Stimulated activated CD4-positive, alpha-beta T cell treated with anti-CD3 and anti-CD28 coated beads, Interleukin-12 subunit alpha, Interleukin-12 subunit beta, amount 100 ng/mL, for 48 hours (primary cell): ENCODE data around the gene NLRP5.
A peak's percentile ranks its signal among the peaks of the same experiment; 100 is the strongest.
"Not testable (repeated sequence)": the region's sequence is repeated elsewhere in the genome, so short reads cannot be mapped to it uniquely, and the experiment has no call there.

Experiments used
- DNase-seq, 3 donors: peaks; one replicate each; pipeline ENCODE4 v3.0.0-alpha.2; 2020; ENCODE audit warnings: low read depth in 2 of 3, low spot score in 1 of 3

NLRP5 gene

DNA sequence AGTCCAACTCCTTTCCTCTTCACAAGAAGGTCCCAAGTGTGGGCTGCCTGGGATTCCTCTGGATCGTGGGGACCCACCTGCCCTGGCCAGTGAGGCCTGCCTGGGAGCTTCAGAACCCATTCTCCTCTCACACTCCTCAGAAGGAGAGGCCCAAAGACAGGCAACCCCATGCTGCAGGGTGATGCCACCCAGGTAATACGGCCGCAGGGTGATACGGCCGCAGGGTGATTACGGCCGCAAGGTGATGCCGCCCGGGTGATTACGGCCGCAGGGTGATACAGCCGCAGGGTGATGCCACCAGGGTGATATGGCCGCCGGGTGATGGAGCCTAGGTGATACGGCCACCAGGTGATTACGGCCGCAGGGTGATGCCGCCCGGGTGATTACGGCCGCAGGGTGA lies 111.7 kb downstream of the NLRP5 start:
- not testable (repeated sequence) for DNase-seq

DNA sequence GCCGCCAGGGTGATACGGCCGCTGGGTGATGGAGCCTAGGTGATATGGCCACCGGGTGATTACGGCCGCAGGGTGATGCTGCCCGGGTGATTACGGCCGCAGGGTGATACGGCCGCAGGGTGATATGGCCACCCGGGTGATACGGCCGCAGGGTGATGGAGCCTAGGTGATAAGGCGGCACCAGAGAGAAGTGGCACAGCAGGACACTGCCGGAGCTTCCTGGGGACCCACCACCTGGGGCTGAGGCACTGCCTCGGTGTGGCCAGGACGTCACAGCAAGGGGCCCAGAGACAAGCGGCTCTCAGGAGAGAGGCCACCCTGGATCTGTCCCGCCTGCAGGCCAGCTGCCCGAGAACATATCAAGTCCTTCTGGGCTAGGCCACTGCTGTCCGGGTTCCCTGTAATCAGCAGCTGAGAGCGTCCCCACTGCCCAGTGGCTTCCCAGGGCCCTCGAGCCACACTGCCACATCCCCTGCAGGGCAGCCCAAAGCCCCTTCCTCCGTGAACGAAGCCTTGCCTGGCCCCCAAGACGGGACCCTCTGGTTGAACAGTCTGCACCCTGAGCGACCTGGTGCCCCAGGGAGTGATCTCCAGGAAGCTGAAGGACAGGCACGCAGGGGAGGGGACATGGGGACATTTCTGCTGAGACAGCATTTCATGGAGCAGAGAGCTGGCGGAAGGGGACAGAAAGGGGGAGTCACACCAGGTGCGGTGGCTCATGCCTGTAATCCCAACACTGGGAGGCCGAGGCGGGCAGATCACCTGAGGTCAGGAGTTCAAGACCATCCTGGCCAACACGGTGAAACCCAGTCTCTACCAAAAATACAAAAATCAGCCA lies 112.4 kb downstream of the NLRP5 start:
- DNase-seq: no peak

DNA sequence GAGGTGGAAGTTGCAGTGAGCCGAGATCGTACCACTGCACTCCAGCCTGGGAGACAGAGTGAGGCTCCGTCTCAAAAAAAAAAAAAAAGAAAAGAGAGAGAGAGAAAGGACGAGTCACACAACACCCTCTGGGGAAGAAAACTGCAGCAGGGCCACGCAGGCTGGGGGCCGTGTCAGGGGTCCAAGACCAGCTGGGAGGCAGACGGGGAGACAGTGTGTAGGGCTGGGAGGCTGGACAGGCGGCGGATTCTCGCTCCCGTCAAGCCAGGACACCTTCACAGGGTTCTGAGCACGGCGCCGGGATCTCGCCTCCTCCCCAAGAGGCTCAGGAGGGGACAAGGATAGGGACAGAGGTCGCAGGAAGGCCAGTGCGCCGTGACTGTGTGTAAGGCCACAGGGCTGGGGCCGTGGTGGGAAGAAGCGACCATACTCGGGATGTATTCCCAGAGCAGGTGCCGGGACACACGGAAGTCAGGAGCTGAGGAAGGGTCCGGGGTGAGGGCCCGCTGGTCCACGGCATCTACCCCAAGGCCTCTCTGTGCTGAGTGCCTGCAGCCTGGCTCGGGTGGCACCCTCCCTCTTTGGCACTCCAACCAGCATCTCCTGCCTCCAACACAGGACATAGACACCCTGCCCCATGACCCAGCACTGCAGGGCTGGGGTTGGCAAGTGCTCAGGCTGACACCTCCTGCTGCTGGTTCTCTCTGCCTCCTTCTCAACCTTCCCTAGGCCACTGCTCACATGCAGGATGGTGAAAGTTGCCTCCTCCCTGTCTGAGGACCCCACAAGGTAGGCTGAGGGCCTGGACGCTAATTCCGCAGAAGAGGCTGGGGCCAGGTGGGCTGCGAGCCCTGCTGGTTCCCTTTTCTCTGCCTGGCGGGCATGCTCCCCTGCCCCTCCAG lies 113.3 kb downstream of the NLRP5 start:
- DNase-seq: no peak

DNA sequence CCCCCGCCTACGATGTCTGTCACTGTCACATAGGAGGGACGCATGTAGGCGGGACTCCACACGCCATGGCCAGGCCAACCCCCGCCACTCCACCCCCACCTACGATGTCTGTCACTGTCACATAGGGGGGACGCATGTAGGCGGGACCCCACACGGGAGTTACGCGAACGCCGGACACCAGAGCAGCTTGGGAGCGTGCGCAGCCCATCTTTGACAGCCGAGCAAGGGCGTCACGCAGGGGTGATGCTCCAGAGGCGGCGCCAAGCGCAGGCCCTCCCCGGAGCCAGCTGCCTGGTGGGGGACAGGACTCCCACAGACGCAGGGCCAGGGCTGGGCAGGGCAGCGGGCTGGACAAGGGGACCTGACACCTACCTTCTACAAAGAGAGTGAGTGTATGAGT lies 114.5 kb downstream of the NLRP5 start:
- DNase-seq: no peak

DNA sequence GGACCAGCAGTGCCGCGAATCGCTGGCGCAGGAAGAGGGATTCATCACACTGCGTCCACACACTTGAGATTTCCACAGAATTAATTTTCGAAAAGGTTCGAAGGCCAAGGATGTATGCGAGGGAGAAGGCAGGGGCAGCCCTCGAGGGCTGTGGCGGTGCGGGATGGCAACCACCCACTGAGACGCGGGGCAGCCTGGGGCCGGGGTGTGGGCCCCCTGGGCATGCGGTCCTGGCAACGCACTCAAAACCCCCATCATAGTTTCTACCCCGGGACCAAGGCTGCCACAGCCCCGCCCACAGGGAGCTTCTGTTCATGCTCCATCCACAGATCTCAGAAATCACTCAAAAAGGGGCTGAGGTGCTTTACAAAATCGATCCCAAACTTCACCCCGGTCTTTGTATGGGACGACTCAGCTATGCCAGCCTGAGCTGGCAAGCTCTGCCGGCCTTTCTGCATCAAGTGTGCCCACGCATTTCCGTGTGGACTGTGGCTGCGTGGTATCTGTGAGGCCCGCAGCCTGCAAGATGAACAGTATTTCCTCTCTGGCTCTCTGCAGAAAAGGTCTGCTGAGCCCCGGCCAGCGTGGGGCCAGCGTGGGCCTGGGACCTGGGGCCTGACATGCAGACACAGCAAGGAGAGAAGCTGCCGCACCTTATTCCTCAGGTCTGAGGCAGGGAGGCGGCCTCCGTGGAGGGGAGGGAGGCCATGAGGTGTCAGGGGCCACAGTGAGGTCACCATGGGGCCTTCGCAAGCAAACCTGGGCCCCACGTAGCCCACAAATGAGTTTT lies 115.4 kb downstream of the NLRP5 start:
- no peak for DNase-seq

DNA sequence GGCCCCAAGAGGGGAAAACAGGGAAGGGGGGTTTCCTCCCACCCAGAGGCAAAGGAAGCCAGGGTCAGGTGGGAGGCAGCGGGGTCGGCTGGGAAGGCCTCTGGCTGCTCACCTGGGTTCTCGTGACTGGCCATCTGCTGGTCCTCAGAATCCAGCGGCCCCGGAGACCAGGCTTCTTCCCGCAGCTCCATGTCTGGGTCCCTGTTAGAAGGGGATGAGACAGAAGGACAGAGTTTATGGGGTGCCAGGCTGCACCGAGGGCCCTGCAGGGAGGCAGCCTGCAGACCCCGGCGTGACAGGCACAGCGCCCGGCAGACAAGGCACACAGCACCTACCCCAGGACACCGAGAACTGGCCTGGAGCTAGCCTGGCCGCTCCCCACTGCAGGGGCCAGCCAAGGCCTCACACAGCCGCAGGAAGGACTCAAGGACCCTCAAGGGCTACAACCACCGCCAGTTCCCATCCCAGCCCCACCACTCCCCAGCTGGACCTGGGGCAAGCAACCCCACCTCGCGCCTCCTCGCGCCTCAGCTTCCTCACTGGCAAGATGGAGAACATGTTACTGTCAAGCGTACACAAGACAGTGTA lies 116.5 kb downstream of the NLRP5 start:
- no peak for DNase-seq

DNA sequence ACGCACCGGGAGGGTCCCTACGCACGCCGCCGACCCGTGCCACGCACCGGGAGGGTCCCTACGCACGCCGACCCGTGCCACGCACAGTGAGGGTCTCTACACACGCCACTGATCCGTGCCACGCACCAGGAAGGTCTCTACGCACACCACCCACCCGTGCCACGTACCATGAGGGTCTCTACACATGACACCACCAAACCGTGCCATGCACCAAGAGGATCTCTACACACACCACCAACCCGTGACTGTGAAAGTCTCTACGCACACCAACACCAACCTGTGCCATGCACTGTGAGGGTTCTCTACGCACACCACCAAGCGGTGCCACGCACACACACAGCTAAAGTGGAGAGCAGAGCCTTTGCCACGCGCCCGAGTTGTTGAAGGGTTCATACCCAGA lies 117.8 kb downstream of the NLRP5 start:
- no peak for DNase-seq

DNA sequence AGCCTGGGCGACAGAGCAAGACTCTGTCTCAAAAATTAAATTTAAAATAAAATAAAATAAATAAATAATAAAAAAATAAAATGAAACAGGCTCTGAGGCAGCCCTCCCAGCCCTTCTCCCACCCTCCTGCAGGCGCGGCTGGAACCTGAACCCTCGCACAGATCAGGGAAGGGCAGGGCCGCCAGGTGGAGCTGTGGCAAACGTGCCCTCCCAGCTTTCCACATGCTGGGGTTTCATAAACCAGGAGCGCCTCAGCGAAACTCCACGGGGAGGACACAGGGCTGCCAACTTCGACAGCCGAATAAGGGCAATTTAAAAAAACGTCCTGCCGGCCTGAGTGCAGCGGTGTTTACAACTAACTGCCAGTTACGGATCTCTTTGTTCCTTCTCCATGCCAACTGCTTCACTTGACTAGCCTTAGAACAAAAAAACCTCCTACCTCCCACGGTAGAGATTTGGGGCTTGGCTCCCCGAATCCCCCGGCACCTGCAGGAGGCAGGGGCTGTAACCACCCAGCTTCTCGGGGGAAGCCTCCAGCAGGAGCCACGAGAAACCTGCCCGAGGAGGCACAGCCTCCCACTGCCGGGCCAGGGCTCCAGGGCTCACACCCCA lies 118.6 kb downstream of the NLRP5 start:
- DNase-seq: peak in 2 of 3 donors; percentile 28 to 29

DNA sequence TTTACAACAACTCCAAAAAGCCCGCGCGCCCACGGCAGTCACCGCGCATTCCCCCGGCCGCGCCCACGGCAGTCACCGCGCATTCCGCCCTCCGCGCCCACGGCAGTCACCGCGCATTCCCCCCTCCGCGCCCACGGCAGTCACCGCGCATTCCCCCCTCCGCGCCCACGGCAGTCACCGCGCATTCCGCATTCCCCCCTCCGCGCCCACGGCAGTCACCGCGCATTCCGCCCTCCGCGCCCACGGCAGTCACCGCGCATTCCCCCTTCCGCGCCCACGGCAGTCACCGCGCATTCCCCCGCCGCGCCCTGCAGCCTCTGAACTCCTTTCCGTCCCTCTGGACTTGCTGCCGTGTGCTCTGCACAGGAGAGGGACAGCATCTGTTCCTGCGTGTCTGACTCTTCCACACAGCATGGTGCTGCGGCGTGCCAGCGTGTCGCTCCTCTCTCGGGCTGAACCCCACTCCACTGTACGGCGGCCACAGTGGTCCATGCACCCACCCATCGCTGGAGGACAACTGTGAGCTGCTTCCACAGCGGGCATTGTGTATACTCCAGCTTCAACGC lies 119.3 kb downstream of the NLRP5 start:
- DNase-seq: not testable (repeated sequence)

DNA sequence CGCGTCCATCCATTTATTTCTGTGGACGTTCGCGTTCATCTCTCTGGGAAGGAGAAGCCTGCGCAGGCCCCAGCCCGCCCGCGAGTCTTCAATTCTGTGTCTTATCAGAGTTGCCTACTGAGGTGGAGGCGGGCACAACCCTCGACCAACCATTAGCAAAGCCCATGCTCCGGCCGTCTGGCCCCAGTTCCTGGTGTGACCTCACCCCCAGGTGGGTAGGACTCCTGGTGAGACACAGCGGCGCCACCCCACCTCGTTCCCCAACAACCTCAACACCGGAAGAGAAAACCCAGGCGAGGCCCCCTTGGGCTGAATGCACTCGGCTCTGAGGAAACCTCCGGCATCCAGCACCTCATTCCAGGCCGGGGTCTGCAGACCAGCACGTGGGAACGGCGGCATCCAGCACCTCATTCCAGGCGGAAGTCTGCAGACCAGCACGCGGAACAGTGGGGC lies 119.8 kb downstream of the NLRP5 start:
- DNase-seq: no peak

DNA sequence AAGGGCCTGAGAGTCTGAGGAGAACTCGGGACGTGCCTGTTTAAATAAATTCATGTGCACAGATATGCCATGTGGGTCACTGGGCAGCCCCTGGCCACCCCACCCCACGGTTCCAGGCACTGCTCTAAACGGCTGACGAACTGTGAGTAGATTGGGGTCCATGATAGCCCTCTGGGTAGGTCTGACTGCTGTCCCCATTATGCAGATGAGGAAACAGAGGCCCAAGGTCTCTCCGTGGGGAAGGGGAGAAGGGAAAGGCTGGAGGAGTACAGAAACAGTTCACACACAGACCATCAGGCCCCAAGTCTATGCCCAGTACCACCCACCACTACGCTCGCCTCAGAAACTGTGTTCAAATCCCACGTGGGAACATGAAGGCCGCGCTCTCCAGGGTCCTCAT lies 120.4 kb downstream of the NLRP5 start:
- no peak for DNase-seq

DNA sequence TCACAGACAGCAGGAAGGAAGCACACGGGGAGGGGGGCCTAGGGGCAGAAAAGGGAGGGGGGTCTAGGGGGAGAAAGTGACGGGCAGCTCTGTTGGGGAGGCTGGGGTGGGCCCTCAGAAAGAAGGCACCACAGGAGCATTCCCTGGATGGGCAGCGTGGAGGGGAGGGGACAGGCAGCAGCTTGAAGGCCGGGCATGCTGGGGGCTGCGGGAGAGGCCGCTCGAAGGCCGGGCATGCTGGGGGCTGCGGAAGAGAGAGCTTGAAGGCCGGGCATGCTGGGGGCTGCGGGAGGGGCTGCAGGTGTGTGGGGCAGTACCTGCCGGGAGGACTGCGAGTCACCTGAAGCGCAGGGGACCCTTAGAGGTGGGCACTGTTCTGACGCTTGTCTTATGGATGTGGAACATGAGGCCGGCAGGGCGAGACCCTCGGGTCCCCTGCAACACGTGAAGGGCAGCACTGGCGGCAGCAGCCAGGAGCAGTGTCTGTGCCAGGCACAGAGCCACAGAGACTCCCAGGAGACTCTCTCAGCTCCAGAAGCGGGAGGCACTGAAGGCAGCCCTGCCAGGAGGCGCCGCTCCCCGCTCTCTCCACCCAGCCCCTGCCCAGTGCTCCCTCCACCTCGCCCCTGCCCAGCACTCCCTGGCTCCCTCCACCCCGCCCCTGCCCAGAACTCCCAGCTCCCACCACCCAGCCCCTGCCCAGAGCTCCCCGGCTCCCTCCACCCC lies 121.2 kb downstream of the NLRP5 start:
- no peak for DNase-seq

DNA sequence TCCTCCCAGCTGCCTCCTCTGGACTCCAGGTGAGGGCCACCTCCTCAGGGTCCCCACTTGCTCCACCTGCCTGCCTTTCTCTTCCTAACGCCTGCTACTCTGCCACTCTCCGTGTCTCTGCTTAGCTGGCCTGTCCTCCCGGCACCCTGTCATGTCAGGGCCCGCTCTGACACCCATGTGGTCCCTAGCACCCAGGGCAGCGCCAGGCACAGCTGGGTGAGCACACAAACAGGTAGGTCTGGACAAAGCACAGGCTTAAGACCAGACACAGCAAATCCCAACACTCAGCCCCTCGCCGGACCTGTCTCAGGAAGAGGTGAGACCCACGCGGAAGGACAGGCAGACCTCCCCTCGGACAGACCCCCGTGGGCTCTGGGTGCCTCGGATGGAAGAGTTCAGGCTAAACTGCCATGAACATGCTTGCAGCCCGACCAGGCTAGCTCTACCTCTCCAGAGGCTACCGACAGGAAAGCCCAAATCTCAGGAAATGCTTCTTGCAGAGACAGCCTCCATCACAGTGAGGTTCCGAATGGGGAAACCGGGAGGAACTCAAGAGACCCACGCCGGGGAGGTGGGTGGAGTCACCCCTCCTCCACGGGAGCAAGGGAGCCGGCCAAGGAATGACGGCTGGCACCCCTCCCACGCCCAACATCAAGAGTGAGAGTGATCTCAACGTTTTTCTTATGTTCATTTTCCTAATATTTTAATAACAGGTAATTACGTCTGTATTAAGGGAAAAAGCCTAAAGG lies 122.0 kb downstream of the NLRP5 start:
- no peak for DNase-seq

DNA sequence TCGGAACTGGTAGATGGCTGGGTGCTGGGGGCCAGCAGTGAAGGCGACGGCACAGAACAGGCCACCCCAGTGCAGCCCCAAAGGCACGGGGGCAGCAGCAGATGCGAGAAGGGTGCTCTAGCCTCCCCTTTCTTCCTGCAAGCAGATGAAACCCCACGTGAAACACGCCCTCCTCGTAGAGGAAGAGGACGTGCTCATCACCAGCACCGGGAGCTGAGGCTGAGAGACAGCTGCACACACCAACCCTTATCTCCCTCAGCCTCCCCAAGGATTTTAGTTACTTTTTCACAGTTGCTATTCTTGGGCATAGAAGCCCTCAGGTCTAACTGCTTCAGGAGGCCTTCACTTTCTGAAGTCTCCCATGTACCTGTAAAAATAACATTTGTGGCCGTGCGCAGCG lies 122.7 kb downstream of the NLRP5 start:
- DNase-seq: no peak

DNA sequence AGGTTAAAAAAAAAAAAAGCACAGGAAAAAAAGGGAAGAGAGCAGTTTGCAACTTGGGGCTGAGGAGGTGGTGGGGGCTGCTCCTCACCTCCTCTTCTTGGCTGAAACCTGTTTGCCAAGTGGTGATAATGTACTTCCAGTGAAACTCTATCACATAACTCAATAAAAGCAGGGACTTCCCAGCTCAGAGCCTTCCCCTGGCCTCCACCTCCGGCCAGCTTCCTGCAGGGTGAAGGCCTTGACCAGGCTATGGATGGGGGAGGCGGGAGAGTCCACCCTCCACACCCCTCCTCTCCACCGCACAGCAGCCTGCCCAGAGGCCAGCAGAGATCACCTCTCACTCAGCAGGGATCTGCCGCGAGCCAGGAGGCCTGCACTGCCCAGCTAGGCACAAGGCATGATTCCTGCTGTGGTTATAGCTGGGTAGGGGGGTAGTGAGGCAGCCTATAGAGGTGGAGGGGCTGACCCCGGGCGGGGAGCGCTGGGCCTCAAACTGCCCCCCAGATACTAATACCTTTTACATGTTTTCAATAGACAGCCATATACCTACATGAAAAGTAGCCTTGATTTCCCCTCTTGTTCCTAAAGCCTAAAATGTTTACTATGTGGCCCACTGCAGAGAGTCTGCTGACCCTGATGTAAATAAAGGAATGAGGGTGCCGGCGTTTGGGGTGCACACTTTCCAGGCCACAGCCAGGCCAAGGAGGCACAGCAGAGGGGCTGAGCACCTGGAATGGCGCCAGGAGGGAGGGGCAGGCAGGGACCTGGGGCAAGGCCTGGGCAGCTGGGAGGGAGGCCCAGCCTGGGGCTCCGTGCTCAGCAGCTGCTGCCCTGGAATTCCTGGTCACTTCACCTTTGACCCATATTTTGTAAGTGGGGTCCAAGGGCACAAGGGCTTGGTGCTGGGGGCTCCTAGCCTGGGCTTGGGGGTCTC lies 124.2 kb downstream of the NLRP5 start:
- DNase-seq: no peak
